Keratinocyte (primary cell): ENCODE data around the gene CLHC1.

Experiments
- EZH2 ChIP-seq: IDR thresholded peaks from one replicate; pipeline ENCODE4 v1.6.1; 2012; ENCODE audit warnings: inconsistent platforms, mild to moderate bottlenecking, low read length, moderate library complexity
- TF ChIP-seq, protein P1 (sequence below), 3 experiments: IDR thresholded peaks in 1 of 3; conservative IDR thresholded peaks in 1 of 3; optimal IDR thresholded peaks in 1 of 3; 2 replicates in 2 of 3; 3 replicates in 1 of 3; pipeline versions ENCODE3 to v1.5.1; 2011; ENCODE audit warnings: low read length in 3 of 3, mild to moderate bottlenecking in 3 of 3, moderate library complexity in 2 of 3, control low read depth in 1 of 3, inconsistent platforms in 1 of 3; ENCODE audit not compliant: insufficient read depth in 2 of 3; ENCODE audit errors: extremely low read depth in 1 of 3

DNA sequence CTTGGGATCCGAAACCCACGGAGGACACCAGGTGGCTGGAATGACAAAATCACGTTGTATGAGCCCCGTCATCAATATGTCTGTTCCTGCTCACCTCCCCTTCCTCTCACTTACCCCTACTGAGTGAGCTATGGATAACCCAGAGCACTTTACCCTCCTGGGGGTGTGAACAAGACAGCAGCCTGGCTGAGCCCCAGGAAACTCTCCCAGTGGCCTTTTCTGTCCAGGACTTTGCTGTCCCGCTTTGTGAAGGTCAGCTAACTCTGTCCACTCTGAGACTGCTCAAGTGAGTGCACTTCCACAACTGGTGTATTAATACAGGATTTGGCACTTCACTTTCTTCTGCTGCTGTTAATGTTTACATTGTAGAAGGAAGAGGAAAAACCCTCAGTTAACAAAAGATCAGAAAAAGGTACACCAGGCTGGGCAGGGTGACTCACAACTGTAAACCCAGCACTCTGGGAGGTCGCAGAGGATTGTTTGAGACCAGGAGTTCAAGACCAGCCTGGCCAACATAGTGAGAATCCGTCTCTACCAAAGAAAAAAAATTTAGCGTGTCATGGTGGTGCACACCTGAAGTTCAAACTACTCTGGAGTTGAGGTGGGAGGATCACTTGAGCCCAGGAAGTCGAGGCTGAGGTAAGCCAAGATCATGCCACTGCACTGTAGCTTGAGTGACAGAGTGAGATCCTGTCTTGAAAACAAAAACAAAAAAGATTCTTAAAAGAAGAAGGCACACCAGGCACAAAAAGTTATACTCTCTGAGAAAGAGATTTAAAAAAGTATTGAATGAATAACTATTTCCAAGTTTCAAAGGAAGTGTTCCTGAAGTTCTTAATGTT is 90.3 kb downstream of the CLHC1 start:
- TF ChIP-seq, protein P1, sequence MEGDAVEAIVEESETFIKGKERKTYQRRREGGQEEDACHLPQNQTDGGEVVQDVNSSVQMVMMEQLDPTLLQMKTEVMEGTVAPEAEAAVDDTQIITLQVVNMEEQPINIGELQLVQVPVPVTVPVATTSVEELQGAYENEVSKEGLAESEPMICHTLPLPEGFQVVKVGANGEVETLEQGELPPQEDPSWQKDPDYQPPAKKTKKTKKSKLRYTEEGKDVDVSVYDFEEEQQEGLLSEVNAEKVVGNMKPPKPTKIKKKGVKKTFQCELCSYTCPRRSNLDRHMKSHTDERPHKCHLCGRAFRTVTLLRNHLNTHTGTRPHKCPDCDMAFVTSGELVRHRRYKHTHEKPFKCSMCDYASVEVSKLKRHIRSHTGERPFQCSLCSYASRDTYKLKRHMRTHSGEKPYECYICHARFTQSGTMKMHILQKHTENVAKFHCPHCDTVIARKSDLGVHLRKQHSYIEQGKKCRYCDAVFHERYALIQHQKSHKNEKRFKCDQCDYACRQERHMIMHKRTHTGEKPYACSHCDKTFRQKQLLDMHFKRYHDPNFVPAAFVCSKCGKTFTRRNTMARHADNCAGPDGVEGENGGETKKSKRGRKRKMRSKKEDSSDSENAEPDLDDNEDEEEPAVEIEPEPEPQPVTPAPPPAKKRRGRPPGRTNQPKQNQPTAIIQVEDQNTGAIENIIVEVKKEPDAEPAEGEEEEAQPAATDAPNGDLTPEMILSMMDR (optimal IDR thresholded peaks at IDR 0.05 in 1 of 3, IDR thresholded peaks at IDR 0.05 in 1 of 3, conservative IDR thresholded peaks at IDR 0.05 in 1 of 3; ENCODE audit: extremely low read depth in 1 of 3, insufficient read depth in 2 of 3, low read length in 3 of 3), result no peak
- no peak for TF ChIP-seq EZH2
